Bronchial epithelial cell (primary cell): ENCODE results near the gene TMEM238. TPM values are rescaled to one million over a fixed set of nuclear protein-coding genes. Genes with fewer than 3 reads are reported as not detected.
A peak's percentile ranks its signal among the peaks of the same experiment; 100 is the strongest.
"Not testable (repeated sequence)": the region's sequence is repeated elsewhere in the genome, so short reads cannot be mapped to it uniquely, and the experiment has no call there.

ENCODE experiments used
- DNase-seq: peaks from one replicate; pipeline ENCODE4 v3.0.0-alpha.2; 2010; ENCODE audit warnings: low read depth
- FAIRE-seq: peaks from 2 replicates; lab custom pipeline; 2011; peaks lifted over from hg19 to GRCh38; lab: Jason Lieb, UNC
- H3K27me3 ChIP-seq: 2 replicates; pipeline ENCODE4 v1.5.1; 2011; ENCODE audit warnings: low read length; ENCODE audit not compliant: control insufficient read depth, insufficient read depth
- H3K36me3 ChIP-seq: 2 replicates; pipeline ENCODE4 v1.5.1; 2011; ENCODE audit warnings: low read length; ENCODE audit not compliant: control insufficient read depth, insufficient read depth
- H3K4me3 ChIP-seq: 2 replicates; pipeline ENCODE4 v1.5.1; 2011; ENCODE audit warnings: mild to moderate bottlenecking, low read depth, low read length, control low read depth
- total RNA-seq: library from RNA; depleted of rRNA; stranded (reverse); fragments of >200 nt; gene quantifications from 2 replicates; pipeline ENCODE4 v1.2.1, GENCODE V29; 2014
- TF ChIP-seq, protein P1 (sequence below): IDR thresholded peaks from 2 replicates; pipeline ENCODE4 v1.5.1; 2011; ENCODE audit warnings: mild to moderate bottlenecking, moderate library complexity, low read length, control low read depth, inconsistent platforms; ENCODE audit not compliant: insufficient read depth, severe bottlenecking

TMEM238 gene
- total RNA-seq, 1 donor from 2014 or later: 10.0 TPM

DNA sequence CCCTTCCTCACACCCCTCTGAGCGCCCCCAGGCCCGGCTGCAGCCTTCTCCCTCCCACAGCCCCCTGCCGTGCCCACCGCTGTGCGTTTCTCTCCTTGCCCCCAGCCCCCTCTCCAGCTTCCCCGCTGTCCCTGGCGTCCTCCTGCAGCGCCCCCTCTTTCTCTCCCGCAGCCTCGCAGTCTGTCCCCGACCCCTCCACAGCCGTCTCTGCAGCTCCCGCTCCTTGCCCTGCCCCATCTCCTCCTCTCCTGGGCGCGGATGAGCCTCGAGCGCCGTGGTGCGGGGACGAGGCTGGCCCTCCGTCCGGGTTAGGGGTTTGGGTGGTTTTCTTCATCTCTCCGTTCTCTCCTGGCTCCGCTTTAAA is 43.3 kb downstream of the TMEM238 start:
- no peak for FAIRE-seq
- DNase-seq: no peak
- TF ChIP-seq, protein P1, sequence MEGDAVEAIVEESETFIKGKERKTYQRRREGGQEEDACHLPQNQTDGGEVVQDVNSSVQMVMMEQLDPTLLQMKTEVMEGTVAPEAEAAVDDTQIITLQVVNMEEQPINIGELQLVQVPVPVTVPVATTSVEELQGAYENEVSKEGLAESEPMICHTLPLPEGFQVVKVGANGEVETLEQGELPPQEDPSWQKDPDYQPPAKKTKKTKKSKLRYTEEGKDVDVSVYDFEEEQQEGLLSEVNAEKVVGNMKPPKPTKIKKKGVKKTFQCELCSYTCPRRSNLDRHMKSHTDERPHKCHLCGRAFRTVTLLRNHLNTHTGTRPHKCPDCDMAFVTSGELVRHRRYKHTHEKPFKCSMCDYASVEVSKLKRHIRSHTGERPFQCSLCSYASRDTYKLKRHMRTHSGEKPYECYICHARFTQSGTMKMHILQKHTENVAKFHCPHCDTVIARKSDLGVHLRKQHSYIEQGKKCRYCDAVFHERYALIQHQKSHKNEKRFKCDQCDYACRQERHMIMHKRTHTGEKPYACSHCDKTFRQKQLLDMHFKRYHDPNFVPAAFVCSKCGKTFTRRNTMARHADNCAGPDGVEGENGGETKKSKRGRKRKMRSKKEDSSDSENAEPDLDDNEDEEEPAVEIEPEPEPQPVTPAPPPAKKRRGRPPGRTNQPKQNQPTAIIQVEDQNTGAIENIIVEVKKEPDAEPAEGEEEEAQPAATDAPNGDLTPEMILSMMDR: peak; percentile 16
- Histone ChIP-seq H3K36me3 (peaks cover 15% of the 10 kb centered on the region), H3K4me3 (peak overlapping the region; percentile 82), H3K27me3 (no peaks in the 10 kb centered on the region)

DNA sequence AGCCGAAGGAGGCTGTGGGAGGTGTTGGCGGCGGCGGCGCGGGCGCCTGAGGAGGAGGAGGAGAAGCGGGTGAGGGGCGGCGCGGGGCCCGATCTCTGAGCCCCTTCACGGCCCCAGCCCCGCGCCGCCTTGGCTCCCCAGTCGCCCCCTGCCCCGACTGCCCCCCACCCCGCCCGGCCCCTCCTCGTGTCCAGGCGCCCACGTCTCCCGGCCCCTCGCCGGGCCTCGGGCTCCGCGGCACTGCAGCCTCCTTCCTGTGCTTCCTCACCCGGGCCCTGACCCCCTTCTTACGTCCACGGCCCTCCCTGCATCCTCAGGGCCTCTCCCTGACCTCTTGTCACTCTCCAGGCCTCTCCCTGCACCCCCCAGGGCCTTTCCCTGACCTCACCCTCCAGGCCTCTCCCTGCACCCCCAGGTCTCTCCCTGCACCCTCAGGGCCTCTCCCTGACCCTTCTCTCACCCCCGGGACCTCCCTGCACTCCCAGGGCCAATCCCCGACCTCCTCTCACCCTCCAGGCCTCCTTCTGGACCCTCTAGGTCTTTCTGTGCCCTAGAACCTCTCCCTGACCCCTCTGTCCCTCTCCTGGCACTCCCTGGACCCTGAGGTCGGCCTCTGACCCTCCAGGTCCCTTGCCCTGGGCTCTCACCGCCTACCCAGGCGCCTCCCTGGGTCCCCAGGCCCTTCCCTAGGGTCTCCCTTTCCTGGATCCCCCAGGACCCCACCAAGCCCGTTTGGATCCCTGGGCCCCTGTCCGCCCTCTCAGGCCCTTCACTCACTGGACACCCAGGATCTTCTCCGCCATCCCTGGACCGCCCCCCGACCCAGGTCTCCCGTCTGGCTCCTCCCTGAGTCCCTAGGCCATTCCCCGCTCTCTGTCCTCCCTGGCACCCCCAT is 44.0 kb downstream of the TMEM238 start:
- no peaks in the 10 kb centered on the region for H3K27me3 ChIP-seq
- DNase-seq (no peak), FAIRE-seq (no peak)
- peaks cover 15% of the 10 kb centered on the region for H3K36me3 ChIP-seq
- peak overlapping the region; percentile 82 for H3K4me3 ChIP-seq
- TF ChIP-seq, protein P1: no peak

DNA sequence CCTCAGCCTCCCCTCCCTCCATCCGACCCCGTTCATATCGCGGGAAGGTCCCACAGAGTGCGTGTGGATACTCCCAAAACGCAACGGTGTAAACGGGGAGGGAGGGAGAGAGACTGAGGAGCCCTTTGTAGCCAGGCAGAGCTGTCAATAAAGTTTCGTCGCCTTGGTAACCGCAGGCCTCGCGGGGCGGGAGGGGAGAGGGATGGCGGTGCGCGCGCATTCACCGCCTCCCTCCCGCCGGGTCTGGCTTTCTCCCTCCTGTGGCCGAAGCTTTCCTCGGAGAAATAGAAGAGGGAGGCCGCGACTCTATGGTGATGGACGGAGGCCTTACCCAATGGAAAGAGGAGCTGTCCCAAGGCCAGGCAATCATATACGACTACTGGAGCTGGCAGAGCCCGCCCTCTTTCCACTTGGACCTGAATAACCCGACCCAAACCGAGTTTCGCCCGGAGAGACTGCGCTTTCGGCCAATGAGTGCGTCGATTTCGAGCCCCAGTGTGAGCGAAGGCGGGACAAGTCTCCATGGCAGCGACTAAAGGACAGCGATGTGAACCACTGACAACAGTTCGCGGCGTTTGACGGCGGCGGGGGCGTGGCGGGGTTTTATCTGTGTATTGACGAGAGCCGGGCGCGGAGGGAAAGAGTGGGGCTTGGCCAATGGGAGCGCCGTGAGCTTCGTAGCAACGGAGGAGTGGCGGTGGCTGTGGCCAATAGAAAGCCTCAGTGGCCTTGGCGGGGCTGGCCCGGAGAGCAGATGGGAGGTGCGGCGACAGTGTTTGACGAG is 44.8 kb downstream of the TMEM238 start, which contains the start of gene KMT5C:
Gene KMT5C (plus strand): TSS at position 772 of the 784 bp plus-strand sequence. CDS start 2,061 bp downstream, outside the sequence.
- TF ChIP-seq, protein P1: peak; percentile 42
- FAIRE-seq (peak; percentile 98), DNase-seq (peak; percentile 100)
- Histone ChIP-seq H3K4me3 (peak within 1 kb of the TSS; percentile 82), H3K27me3 (no peaks in the 10 kb centered on the region), H3K36me3 (peaks cover 15% of the 10 kb centered on the region)

DNA sequence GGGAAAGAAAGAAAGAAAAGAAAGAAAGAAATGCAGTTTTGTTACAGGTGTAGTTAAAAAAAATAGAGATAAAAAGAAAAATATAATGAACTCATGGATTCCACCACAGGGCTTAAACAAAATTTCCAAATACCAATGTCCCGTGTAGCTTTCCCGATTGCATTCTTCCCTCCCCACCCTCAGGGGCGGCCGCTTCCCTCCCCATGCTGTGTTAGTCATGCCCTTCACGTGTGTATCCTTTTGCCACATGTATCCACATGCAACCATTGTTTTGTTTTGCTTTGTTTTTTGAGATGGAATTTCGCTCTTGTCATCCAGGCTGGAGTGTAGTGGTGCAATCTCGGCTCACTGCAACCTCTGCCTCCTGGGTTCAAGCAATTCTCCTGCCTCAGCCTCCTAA is 48.0 kb downstream of the TMEM238 start:
- peak; percentile 95 for DNase-seq
- H3K4me3 ChIP-seq: no peak overlapping the region

DNA sequence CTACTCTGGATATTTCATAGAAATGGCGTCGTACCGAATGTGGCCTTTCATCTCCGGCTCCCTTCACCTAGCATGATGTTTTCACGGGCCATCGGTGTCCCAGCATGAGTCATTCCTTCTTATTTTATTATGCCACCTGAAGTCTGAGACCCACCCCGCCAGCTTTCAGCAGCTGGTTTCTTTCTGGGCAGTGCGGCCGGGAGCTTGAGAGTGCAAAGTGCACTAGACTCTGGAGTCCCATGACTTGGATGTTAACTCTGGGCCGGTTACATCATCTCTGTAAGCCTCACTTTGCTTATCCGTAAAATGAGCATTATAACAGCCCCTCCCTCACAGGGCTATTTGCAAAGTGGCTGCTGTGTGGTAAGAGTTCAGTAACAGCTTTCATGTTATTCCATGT is 50.2 kb downstream of the TMEM238 start:
- Histone ChIP-seq H3K27me3 (no peaks in the 10 kb centered on the region), H3K4me3 (no peak overlapping the region), H3K36me3 (no peaks in the 10 kb centered on the region)
- DNase-seq (no peak), FAIRE-seq (no peak)
- TF ChIP-seq, protein P1: no peak

More for the DNA sequence above, 48.0 kb downstream of the TMEM238 start:
- H3K36me3 ChIP-seq: no peaks in the 10 kb centered on the region
- no peak for FAIRE-seq
- H3K27me3 ChIP-seq: no peaks in the 10 kb centered on the region
- TF ChIP-seq, protein P1: no peak

DNA sequence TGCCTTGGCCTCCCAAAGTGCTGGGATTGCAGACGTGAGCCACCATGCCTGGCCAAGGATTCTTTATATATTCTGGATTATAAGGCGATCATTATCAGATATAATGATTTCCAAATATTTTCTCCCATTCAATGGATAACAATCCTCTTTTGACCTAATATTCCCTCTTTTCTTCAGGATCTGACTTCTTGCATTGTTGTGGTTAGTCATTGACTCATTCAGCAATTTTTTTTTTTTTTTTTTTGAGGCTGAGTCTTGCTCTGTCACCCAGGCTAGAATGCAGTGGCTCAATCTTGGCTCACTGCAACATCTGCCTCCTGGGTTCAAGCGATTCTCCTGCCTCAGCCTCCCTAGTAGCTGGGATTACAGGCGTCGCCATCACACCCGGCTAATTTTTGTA is 54.3 kb downstream of the TMEM238 start:
- peak; percentile 36 for DNase-seq
- H3K4me3 ChIP-seq, FAIRE-seq, H3K27me3 ChIP-seq, H3K36me3 ChIP-seq: not testable (repeated sequence)
